IMR-90 (cell line): Measurements from ENCODE around the gene KPNA5. TPM values are rescaled to one million over a fixed set of nuclear protein-coding genes. Genes with fewer than 3 reads are reported as not detected.

ENCODE experiments used
- polyA plus RNA-seq, 3 experiments: library from polyadenylated mRNA; depleted of rRNA; stranded (reverse); fragments of >200 nt; gene quantifications; 2 replicates each; pipeline ENCODE4 v1.2.3, GENCODE V29; 2012; ENCODE audit warnings: low replicate concordance in 1 of 3
- total RNA-seq: library from RNA; depleted of rRNA; stranded (reverse); fragments of >200 nt; gene quantifications from 2 replicates; pipeline ENCODE4 v1.2.3, GENCODE V29; 2012; rRNA removed

Gene KPNA5
- total and polyA plus RNA-seq, 2 of the 4 experiments (the other 2 are of a cell fraction), result 2.2 to 5.9 TPM

Other genes starting within 250 kb of the KPNA5 start
- 0.72 and 0.83 TPM in 2 replicates for gene CALHM6, start 219.8 kb upstream of the KPNA5 start, total RNA-seq
- gene CALHM6, start 219.8 kb upstream of the KPNA5 start, polyA plus RNA-seq (2012; rRNA removed), result 1.1 and 1.5 TPM in 2 replicates
- gene CALHM5, start 169.6 kb upstream of the KPNA5 start, total RNA-seq, result 10.6 and 10.8 TPM in 2 replicates
- gene CALHM5, start 169.6 kb upstream of the KPNA5 start, polyA plus RNA-seq (2012; rRNA removed), result 2.8 and 3.3 TPM in 2 replicates
- gene TRAPPC3L, start 135.5 kb upstream of the KPNA5 start, total RNA-seq, result under 0.01 TPM in 1 of 2 replicates, not detected in the other
- 0.03 TPM in 1 of 2 replicates, not detected in the other for gene TRAPPC3L, start 135.5 kb upstream of the KPNA5 start, polyA plus RNA-seq (2012; rRNA removed)
- gene CALHM4, start 127.5 kb upstream of the KPNA5 start, total RNA-seq, result not detected in 2 replicates
- 0.07 and 0.11 TPM in 2 replicates for gene CALHM4, start 127.5 kb upstream of the KPNA5 start, polyA plus RNA-seq (2012; rRNA removed)
- 35.8 and 92.8 TPM in 2 replicates for gene RWDD1, start 109.7 kb upstream of the KPNA5 start, total RNA-seq
- 22.8 and 23.6 TPM in 2 replicates for gene RWDD1, start 109.7 kb upstream of the KPNA5 start, polyA plus RNA-seq (2012; rRNA removed)
- under 0.01 and 0.28 TPM in 2 replicates for gene RSPH4A, start 64.7 kb upstream of the KPNA5 start, total RNA-seq
- gene RSPH4A, start 64.7 kb upstream of the KPNA5 start, polyA plus RNA-seq (2012; rRNA removed), result 0.10 and 0.19 TPM in 2 replicates
- gene ZUP1, start 12.4 kb upstream of the KPNA5 start, total RNA-seq, result 13.4 and 16.4 TPM in 2 replicates
- gene ZUP1, start 12.4 kb upstream of the KPNA5 start, polyA plus RNA-seq (2012; rRNA removed), result 5.5 and 7.3 TPM in 2 replicates
- 3.2 and 3.6 TPM in 2 replicates for gene FAM162B, start 84.5 kb downstream of the KPNA5 start, total RNA-seq
- gene FAM162B, start 84.5 kb downstream of the KPNA5 start, polyA plus RNA-seq (2012; rRNA removed), result 2.9 and 4.0 TPM in 2 replicates
- not detected in 2 replicates for gene GPRC6A, start 147.9 kb downstream of the KPNA5 start, total RNA-seq
- gene GPRC6A, start 147.9 kb downstream of the KPNA5 start, polyA plus RNA-seq (2012; rRNA removed), result not detected in 2 replicates
- gene RFX6, start 196.0 kb downstream of the KPNA5 start, total RNA-seq, result not detected in 2 replicates
- gene RFX6, start 196.0 kb downstream of the KPNA5 start, polyA plus RNA-seq (2012; rRNA removed), result not detected in 2 replicates